ENCODE results near the gene HOXD8.

HOXD8 gene

GRCh38 chr2:176103742-176104315 is 25.7 kb upstream of the HOXD8 start:
- DNase-seq = no peak

GRCh38 chr2:176104316-176105077 is 25.0 kb upstream of the HOXD8 start:
- peak; percentile 83 for DNase-seq

GRCh38 chr2:176105078-176105729 is 24.3 kb upstream of the HOXD8 start:
- no peak for DNase-seq

GRCh38 chr2:176105730-176106580 is 23.6 kb upstream of the HOXD8 start:
- DNase-seq = no peak

- peak; percentile 66 for DNase-seq
Observed at GRCh38 chr2:176106581-176107539, 22.6 kb upstream of the HOXD8 start, which contains the start of gene HOXD11. TSS of gene HOXD11 (plus strand) at chr2:176107280. CDS start at chr2:176107356, 76 bp downstream.

- DNase-seq = no peak
Observed at GRCh38 chr2:176107731-176108181, 21.7 kb upstream of the HOXD8 start.

GRCh38 chr2:176109192-176109901 is 20.2 kb upstream of the HOXD8 start:
- no peak for DNase-seq

GRCh38 chr2:176109946-176110345 is 19.6 kb upstream of the HOXD8 start:
- DNase-seq = no peak

GRCh38 chr2:176110415-176111308 is 18.8 kb upstream of the HOXD8 start:
- DNase-seq = no peak

- DNase-seq = peak; percentile 47
Observed at GRCh38 chr2:176111309-176111663, 18.2 kb upstream of the HOXD8 start.

- no peak for DNase-seq
Observed at GRCh38 chr2:176111846-176112374, 17.6 kb upstream of the HOXD8 start.

- DNase-seq = no peak
Observed at GRCh38 chr2:176112375-176113302, 16.9 kb upstream of the HOXD8 start.

- DNase-seq = no peak
Observed at GRCh38 chr2:176114120-176114929, 15.2 kb upstream of the HOXD8 start.

- no peak for DNase-seq
Observed at GRCh38 chr2:176114930-176115625, 14.4 kb upstream of the HOXD8 start.

- DNase-seq = peak; percentile 77
Observed at GRCh38 chr2:176115883-176116813, 13.4 kb upstream of the HOXD8 start, which contains the start of gene HOXD10. TSS of gene HOXD10 (plus strand) at chr2:176116778. CDS start at chr2:176116834, 56 bp downstream.

Data from fibroblast of skin of right quadriceps (primary cell).